ENCODE results near the gene SHISAL1. TPM values are rescaled to one million over a fixed set of nuclear protein-coding genes. Genes with fewer than 3 reads are reported as not detected.

The SHISAL1 gene
- total RNA-seq, 4 donors from 2014 or later = 0.17 to 0.89 (median 0.22) TPM

GRCh38 chr22:44284711-44285110 lies 28.0 kb downstream of the SHISAL1 start:
- Histone ChIP-seq H3K27ac (no peak overlapping the region), H3K36me3 (no peaks in the 10 kb centered on the region), H3K4me3 (no peak overlapping the region), H3K27me3 (peaks cover 28% of the 10 kb centered on the region), H3K9me3 (no peaks in the 10 kb centered on the region), H3K4me1 (no peaks in the 10 kb centered on the region)
- WGBS = 56% methylated on average over 3 of the region's 3 CpGs
- TF ChIP-seq CTCF (IDR thresholded peaks at IDR 0.05) = no peak
- no peak for TF ChIP-seq POLR2A (IDR thresholded peaks at IDR 0.05)
- no peak for TF ChIP-seq EP300 (IDR thresholded peaks at IDR 0.05)
- TF ChIP-seq POLR2AphosphoS5 (IDR thresholded peaks at IDR 0.05) = no peak
- no peak for DNase-seq (ENCODE audit: low spot score in 2 of 2)

GRCh38 chr22:44281768-44282637 lies 30.7 kb downstream of the SHISAL1 start:
- Histone ChIP-seq H3K9me3 (no peaks in the 10 kb centered on the region), H3K27me3 (peaks cover 36% of the 10 kb centered on the region), H3K4me3 (no peak overlapping the region), H3K27ac (no peak overlapping the region), H3K4me1 (no peaks in the 10 kb centered on the region), H3K36me3 (no peaks in the 10 kb centered on the region)
- TF ChIP-seq POLR2AphosphoS5 (IDR thresholded peaks at IDR 0.05) (no peak), CTCF (IDR thresholded peaks at IDR 0.05) (no peak), EP300 (IDR thresholded peaks at IDR 0.05) (no peak), POLR2A (IDR thresholded peaks at IDR 0.05) (no peak)
- 80% methylated on average over 10 of the region's 26 CpGs for WGBS
- DNase-seq (ENCODE audit: low spot score in 2 of 2) = no peak

- H3K4me3 ChIP-seq = no peak overlapping the region
- no peaks in the 10 kb centered on the region for H3K9me3 ChIP-seq
- H3K27ac ChIP-seq = no peak overlapping the region
- H3K36me3 ChIP-seq = no peaks in the 10 kb centered on the region
- TF ChIP-seq EP300 (IDR thresholded peaks at IDR 0.05) = no peak
- TF ChIP-seq POLR2A (IDR thresholded peaks at IDR 0.05) = no peak
- no peak for TF ChIP-seq POLR2AphosphoS5 (IDR thresholded peaks at IDR 0.05)
- no peak for TF ChIP-seq CTCF (IDR thresholded peaks at IDR 0.05)
- H3K27me3 ChIP-seq = peaks cover 39% of the 10 kb centered on the region
- WGBS = 85% methylated on average over 3 of the region's 9 CpGs
- no peaks in the 10 kb centered on the region for H3K4me1 ChIP-seq
- no peak for DNase-seq (ENCODE audit: low spot score in 2 of 2)
These were observed 32.0 kb downstream of the SHISAL1 start for GRCh38 chr22:44280665-44281188.

GRCh38 chr22:44279069-44279360 lies 33.7 kb downstream of the SHISAL1 start:
- TF ChIP-seq POLR2AphosphoS5 (IDR thresholded peaks at IDR 0.05) (no peak), POLR2A (IDR thresholded peaks at IDR 0.05) (no peak), EP300 (IDR thresholded peaks at IDR 0.05) (no peak), CTCF (IDR thresholded peaks at IDR 0.05) (no peak)
- WGBS = 66% methylated on average over 9 of the region's 9 CpGs
- Histone ChIP-seq H3K27me3 (peaks cover 45% of the 10 kb centered on the region), H3K27ac (no peak overlapping the region), H3K4me3 (no peak overlapping the region), H3K4me1 (no peaks in the 10 kb centered on the region), H3K9me3 (no peaks in the 10 kb centered on the region), H3K36me3 (no peaks in the 10 kb centered on the region)
- DNase-seq (ENCODE audit: low spot score in 2 of 2) = no peak

- no peak for DNase-seq (ENCODE audit: low spot score in 2 of 2)
- 82% methylated on average over 10 of the region's 17 CpGs for WGBS
- no peak overlapping the region for H3K4me3 ChIP-seq
- peaks cover 45% of the 10 kb centered on the region for H3K27me3 ChIP-seq
- H3K36me3 ChIP-seq = no peaks in the 10 kb centered on the region
- no peaks in the 10 kb centered on the region for H3K9me3 ChIP-seq
- no peak overlapping the region for H3K27ac ChIP-seq
- TF ChIP-seq POLR2AphosphoS5 (IDR thresholded peaks at IDR 0.05) (no peak), EP300 (IDR thresholded peaks at IDR 0.05) (no peak)
- H3K4me1 ChIP-seq = no peaks in the 10 kb centered on the region
These were observed 34.3 kb downstream of the SHISAL1 start for GRCh38 chr22:44278243-44279068.
